RWPE2 (cell line): ENCODE data around the gene ALDOA.
A peak's percentile ranks its signal among the peaks of the same experiment; 100 is the strongest.

ENCODE experiments used
- ATAC-seq: fragments of 200-7000 bp; cut with Tn5 transposase; 3 replicates; pipeline ENCODE4 v1.9.1; 2021; ENCODE audit warnings: low read depth
- DNase-seq: peaks from one replicate; pipeline ENCODE4 v3.0.0-alpha.2; 2020; ENCODE audit warnings: low spot score
- H3K27ac ChIP-seq: fragments of 450-650 bp; 2 replicates; pipeline ENCODE4 v1.5.1; 2017; ENCODE audit warnings: mild to moderate bottlenecking; ENCODE audit not compliant: poor library complexity, severe bottlenecking
- H3K27me3 ChIP-seq: fragments of 250-450 bp; sonication (Bioruptor Pico); 2 replicates; pipeline ENCODE4 v1.5.1; 2021; ENCODE audit warnings: mild to moderate bottlenecking, moderate library complexity; ENCODE audit not compliant: insufficient read depth, poor library complexity, severe bottlenecking
- H3K36me3 ChIP-seq: fragments of 250-450 bp; sonication (Bioruptor Pico); 2 replicates; pipeline ENCODE4 v1.5.1; 2020; ENCODE audit warnings: low read depth, mild to moderate bottlenecking, moderate library complexity
- H3K4me1 ChIP-seq: fragments of 250-450 bp; sonication (Bioruptor Pico); 2 replicates; pipeline ENCODE4 v1.5.1; 2021; ENCODE audit warnings: mild to moderate bottlenecking, moderate library complexity; ENCODE audit not compliant: insufficient read depth, poor library complexity, severe bottlenecking
- H3K4me3 ChIP-seq: fragments of 250-450 bp; sonication (Bioruptor Pico); 2 replicates; pipeline ENCODE4 v1.5.1; 2021; ENCODE audit warnings: mild to moderate bottlenecking, moderate library complexity; ENCODE audit not compliant: severe bottlenecking
- H3K9me3 ChIP-seq: fragments of 250-450 bp; sonication (Bioruptor Pico); 2 replicates; pipeline ENCODE4 v1.5.1; 2021; ENCODE audit warnings: mild to moderate bottlenecking, moderate library complexity; ENCODE audit not compliant: severe bottlenecking
- TF ChIP-seq, protein P1 (sequence below): fragments of 450-650 bp; IDR thresholded peaks from one replicate; pipeline ENCODE4 v1.5.1; 2017; ENCODE audit warnings: mild to moderate bottlenecking, moderate library complexity; ENCODE audit not compliant: poor library complexity, severe bottlenecking

ALDOA gene

DNA sequence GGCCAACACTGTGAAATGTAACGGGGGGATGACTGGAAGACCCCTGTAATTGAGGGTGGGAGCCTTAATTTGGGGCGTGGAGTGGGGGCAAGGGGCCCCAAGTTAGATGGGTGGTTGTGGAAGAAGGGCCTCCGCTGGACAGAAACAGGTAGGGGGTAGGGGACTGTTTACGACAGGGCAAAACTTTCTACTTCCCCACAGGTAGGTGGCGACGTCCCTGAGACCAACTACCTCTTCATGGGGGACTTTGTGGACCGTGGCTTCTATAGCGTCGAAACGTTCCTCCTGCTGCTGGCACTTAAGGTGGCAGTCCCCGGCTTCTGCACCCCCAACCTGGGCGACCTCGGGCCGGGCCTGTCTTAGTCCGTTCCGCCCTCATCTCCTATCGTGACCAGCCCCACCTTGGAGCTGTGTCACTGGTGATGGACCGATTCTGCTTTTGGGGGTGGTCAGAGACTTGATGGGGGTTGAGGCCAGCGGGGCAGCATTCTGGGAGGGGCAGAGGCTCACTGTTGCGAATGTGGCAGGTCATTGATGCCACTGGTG, 17.1 kb downstream of the ALDOA start:
- Histone ChIP-seq H3K27me3 (no peaks in the 10 kb centered on the region), H3K9me3 (no peaks in the 10 kb centered on the region), H3K27ac (no peak overlapping the region), H3K4me3 (no peak overlapping the region), H3K4me1 (no peaks in the 10 kb centered on the region), H3K36me3 (peaks cover 82% of the 10 kb centered on the region)
- no peak for DNase-seq
- TF ChIP-seq, protein P1, sequence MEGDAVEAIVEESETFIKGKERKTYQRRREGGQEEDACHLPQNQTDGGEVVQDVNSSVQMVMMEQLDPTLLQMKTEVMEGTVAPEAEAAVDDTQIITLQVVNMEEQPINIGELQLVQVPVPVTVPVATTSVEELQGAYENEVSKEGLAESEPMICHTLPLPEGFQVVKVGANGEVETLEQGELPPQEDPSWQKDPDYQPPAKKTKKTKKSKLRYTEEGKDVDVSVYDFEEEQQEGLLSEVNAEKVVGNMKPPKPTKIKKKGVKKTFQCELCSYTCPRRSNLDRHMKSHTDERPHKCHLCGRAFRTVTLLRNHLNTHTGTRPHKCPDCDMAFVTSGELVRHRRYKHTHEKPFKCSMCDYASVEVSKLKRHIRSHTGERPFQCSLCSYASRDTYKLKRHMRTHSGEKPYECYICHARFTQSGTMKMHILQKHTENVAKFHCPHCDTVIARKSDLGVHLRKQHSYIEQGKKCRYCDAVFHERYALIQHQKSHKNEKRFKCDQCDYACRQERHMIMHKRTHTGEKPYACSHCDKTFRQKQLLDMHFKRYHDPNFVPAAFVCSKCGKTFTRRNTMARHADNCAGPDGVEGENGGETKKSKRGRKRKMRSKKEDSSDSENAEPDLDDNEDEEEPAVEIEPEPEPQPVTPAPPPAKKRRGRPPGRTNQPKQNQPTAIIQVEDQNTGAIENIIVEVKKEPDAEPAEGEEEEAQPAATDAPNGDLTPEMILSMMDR = no peak
- ATAC-seq = no peak

DNA sequence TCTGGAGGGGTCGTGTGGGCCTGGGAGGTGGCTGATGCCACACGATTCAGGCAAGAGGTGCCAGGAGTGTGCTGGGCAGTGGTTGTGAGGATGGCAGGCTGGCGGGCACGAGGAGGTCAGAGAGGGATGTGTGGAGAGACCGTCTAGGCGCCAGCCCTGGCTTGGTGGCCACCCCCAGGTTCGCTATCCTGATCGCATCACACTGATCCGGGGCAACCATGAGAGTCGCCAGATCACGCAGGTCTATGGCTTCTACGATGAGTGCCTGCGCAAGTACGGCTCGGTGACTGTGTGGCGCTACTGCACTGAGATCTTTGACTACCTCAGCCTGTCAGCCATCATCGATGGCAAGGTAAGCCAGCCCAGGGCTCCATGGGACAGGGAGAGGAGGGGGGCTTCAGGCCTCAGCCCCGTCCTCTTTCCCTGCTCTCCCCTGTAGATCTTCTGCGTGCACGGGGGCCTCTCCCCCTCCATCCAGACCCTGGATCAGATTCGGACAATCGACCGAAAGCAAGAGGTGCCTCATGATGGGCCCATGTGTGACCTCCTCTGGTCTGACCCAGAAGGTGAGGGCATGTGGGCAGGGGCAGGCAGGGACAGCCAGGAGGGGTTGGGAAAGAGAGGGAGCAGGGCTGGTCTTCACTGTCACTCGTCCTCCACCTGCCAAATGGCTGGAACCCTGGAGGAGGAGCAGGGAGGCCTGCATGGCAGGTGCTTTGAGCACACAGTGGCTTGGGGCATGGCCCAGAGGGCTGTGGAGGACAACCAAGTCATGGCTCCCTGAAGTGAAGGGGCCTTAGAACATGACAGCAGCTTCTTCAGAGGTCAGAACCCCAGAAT, 17.9 kb downstream of the ALDOA start:
- no peak overlapping the region for H3K4me3 ChIP-seq
- ATAC-seq = no peak

DNA sequence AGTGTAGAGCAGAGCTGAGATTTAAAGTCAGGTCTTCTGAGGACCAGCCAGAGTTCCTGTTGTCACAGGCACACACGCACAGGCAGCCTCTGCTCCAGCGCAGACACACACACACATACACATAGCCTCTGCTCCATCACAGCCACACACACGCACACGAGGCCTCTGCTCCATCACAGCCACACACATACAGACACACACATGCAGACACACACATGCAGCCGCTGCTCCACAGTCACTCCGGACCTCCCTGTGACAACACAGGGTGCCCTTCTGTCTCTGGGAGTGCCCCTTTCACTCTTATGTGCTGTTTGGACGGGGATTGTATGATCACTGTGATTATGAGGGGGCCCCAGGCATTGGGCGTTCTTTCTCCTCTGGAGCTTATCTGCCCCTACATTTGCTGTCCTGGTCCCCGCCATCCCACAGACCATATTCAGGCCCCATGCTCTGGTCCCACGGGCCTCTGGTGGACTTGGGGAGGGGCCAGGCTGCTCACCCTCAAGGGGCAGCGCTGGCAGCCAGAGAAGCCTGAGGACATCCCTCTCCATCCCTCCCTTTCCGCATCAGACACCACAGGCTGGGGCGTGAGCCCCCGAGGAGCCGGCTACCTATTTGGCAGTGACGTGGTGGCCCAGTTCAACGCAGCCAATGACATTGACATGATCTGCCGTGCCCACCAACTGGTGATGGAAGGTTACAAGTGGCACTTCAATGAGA, 18.7 kb downstream of the ALDOA start:
- no peaks in the 10 kb centered on the region for H3K27me3 ChIP-seq
- no peak for ATAC-seq

More for the DNA sequence above, 17.9 kb downstream of the ALDOA start:
- TF ChIP-seq, protein P1 = no peak
- Histone ChIP-seq H3K9me3 (no peaks in the 10 kb centered on the region), H3K4me1 (no peaks in the 10 kb centered on the region), H3K27me3 (no peaks in the 10 kb centered on the region), H3K27ac (no peak overlapping the region), H3K36me3 (peaks cover 74% of the 10 kb centered on the region)
- peak; percentile 55 for DNase-seq

DNA sequence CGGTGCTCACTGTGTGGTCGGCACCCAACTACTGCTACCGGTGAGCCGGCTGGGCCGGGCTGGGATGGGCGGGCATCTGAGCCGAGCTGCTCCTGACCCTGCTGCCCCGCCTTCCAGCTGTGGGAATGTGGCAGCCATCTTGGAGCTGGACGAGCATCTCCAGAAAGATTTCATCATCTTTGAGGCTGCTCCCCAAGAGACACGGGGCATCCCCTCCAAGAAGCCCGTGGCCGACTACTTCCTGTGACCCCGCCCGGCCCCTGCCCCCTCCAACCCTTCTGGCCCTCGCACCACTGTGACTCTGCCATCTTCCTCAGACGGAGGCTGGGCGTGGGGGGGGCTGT, 19.2 kb downstream of the ALDOA start:
- ATAC-seq = no peak
- H3K36me3 ChIP-seq = peaks cover 63% of the 10 kb centered on the region
- TF ChIP-seq, protein P1 = no peak
- no peaks in the 10 kb centered on the region for H3K27me3 ChIP-seq
- no peak overlapping the region for H3K27ac ChIP-seq
- peaks cover 4% of the 10 kb centered on the region for H3K4me1 ChIP-seq
- no peak overlapping the region for H3K4me3 ChIP-seq
- DNase-seq = no peak
- no peaks in the 10 kb centered on the region for H3K9me3 ChIP-seq

More for the DNA sequence above, 18.7 kb downstream of the ALDOA start:
- no peak for DNase-seq
- H3K4me1 ChIP-seq = no peaks in the 10 kb centered on the region
- H3K9me3 ChIP-seq = no peaks in the 10 kb centered on the region
- TF ChIP-seq, protein P1 = no peak
- H3K4me3 ChIP-seq = no peak overlapping the region
- H3K27ac ChIP-seq = no peak overlapping the region
- H3K36me3 ChIP-seq = peaks cover 68% of the 10 kb centered on the region
